GM19043 (cell line): Measurements from ENCODE around the gene BFSP2.
"Not testable (repeated sequence)": the region's sequence is repeated elsewhere in the genome, so short reads cannot be mapped to it uniquely, and the experiment has no call there.

Experiments
- ATAC-seq: cut with Tn5 transposase; IDR thresholded peaks from one replicate; pipeline ENCODE4 v1.9.1; 2021; ENCODE audit warnings: low read depth; ENCODE audit not compliant: unreplicated experiment

BFSP2 gene

DNA sequence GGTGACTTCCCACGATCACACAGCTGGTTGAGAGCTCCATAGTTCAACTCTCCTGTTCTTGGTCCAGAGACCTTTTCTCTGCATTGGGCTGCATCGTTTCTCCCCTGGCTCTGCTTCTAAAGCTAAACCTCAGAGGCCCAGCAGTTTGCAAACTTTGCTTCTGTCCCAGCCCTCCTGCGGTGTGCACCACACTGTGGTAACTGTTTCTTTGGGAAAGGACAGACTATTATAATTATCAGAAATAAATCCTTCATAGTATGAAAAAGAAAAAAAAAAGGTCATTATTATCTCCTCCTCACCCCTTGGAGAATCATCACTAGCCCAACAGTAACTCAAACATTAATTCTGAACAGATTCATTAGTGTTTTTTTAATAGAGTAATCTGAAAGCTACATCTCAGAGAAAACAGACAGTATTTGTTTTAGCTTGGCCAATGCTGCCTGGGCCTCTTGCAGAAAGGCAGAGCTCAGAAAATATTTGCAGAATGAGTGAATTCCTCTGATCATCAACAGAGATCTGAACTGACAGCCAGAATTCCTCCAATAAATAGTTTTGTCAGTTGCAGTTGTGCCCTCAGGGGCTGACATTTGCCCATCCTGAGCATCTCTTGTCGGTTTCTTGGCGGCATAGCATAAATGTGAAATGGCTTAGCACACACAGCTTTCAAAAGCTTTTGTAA is 52.9 kb downstream of the BFSP2 start:
- ATAC-seq = no peak

GRCh38 chr3:133453383-133453782 is 53.5 kb downstream of the BFSP2 start:
- ATAC-seq = no peak

GRCh38 chr3:133455281-133455680 is 55.4 kb downstream of the BFSP2 start:
- ATAC-seq = no peak

GRCh38 chr3:133455960-133456359 is 56.1 kb downstream of the BFSP2 start:
- no peak for ATAC-seq

DNA sequence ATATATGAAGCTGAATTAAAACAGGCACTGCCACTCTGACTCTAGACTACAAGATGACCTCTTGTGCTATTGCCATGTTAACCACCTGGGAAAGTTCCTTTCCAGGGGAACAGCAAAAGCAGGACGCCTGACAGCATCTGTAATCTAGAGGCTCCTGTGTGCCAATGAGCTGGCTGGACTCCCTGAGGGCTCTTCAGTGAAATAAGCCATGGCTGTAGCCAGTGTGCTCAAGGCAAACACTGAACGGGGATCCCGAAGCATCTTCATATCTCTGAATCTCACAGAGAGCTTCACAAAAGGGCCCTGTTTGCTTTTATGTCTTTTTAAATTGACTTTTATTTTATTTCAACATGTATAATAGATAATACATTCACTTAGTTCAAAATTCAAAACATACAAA is 57.2 kb downstream of the BFSP2 start:
- no peak for ATAC-seq

DNA sequence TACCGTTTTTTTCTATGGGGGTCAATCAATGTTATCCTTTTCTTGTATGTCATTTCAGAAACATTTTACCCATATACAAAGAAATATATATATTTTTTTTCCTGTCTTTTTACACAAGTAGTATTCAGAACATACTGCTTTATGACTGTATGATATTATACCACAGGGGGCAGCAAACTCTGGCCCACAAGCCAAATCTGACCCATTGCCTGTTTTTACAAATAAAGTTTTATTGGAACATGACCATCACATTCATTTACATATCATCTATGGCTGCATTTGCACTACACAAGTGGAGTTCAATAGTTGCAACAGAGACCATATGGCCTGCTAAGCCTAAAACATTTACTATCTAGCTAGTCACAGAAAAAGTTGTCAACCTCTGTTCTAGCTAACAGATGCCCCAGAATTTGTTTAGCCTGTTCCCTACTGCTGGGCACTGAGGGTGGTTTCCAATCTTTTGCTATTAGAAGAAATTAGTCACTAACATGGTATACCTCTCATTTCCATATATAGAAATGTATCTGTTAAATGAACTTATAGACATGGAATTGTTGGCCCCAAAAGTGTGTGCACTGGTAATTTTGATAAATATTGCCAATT is 57.7 kb downstream of the BFSP2 start:
- no peak for ATAC-seq

- no peak for ATAC-seq
These were observed 59.5 kb downstream of the BFSP2 start for GRCh38 chr3:133459400-133459799.

- ATAC-seq = no peak
These were observed 61.0 kb downstream of the BFSP2 start for GRCh38 chr3:133460809-133461208.

DNA sequence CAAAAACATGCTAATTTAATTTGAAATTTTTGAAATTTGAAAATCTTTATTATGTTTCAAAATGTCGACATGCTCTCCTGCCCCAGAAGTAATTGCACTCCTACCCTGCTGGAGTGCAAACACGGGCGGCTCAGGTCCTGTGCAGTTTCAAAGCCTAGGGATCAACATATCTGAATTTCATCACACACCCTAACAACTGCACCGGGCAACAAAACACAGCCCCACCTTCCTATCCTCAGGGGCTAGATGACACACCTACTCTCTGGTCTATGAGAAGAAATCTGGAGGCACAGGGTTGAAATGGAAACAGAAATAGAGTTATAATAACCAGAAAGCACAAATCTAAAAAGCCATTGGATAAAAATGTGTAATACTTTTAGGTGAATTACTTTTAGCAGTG is 61.4 kb downstream of the BFSP2 start:
- no peak for ATAC-seq

- ATAC-seq = no peak
These were observed 63.5 kb downstream of the BFSP2 start for GRCh38 chr3:133463347-133463860.

- ATAC-seq = no peak
These were observed 64.7 kb downstream of the BFSP2 start for GRCh38 chr3:133464573-133464972.

- no peak for ATAC-seq
These were observed 66.9 kb downstream of the BFSP2 start for GRCh38 chr3:133466531-133467386.

GRCh38 chr3:133467780-133468179 is 67.9 kb downstream of the BFSP2 start:
- no peak for ATAC-seq

GRCh38 chr3:133468251-133468721 is 68.4 kb downstream of the BFSP2 start:
- ATAC-seq = no peak

GRCh38 chr3:133469140-133469731 is 69.4 kb downstream of the BFSP2 start:
- no peak for ATAC-seq

DNA sequence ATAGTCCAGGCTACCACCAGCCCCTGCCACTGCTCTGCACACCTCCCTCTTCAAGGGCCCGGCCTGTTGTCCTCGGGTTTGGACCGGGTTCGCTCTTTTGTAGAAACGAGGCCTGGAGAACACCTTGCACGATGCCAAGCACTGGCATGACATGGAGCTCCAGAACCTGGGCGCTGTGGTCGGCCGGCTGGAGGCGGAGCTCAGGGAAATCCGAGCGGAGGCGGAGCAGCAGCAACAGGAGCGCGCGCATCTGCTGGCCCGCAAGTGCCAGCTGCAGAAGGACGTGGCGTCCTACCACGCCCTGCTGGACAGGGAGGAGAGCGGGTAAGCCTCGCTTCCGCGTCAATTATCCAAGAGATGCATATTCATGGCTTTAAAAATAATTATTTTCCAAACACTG is 72.4 kb downstream of the BFSP2 start:
- ATAC-seq = no peak

GRCh38 chr3:133472889-133473288 is 73.0 kb downstream of the BFSP2 start:
- no peak for ATAC-seq

DNA sequence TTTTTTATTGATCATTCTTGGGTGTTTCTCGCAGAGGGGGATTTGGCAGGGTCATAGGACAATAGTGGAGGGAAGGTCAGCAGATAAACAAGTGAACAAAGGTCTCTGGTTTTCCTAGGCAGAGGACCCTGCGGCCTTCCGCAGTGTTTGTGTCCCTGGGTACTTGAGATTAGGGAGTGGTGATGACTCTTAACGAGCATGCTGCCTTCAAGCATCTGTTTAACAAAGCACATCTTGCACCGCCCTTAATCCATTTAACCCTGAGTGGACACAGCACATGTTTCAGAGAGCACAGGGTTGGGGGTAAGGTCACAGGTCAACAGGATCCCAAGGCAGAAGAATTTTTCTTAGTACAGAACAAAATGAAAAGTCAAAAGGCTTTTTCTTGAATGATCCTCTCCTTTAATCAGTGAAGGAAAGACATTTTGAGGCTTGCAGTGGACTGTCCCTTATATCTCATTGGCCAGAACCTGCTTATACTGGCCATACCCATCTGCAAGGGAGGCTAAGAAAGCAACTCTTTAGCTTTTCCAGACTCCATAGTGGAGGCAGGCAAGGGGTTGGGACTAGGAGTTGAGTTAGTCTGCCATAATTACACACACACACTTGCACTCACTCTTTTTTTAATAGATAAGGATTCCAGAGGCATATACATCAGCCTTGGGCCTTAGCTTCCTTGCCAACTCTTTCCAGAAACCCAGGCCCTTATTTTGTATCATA is 73.8 kb downstream of the BFSP2 start:
- not testable (repeated sequence) for ATAC-seq

DNA sequence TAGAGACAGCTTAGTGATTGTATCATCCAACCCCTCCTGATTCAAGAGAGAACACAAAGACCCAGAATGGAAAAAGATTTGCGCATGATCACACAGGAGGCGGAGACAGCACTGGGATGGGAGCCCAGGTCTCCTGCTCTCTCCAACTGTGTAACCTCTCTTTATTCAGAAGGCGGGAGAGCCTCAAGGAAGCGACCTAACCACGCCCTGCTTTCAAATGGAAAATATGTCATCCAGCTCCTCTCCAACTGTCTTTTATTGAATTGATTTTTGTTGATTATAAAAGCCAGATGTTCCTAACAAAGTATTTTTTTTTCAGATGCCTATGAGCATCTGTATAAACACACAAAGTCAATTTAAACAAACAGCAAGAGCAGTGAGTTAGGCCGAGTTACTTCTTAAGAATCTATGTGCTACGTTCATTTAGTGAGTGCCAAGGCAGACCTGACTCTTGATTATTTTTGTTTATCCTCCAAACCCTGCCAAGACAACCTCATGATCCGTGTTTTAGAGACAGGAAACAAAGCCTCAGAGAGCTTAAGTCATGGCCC is 74.5 kb downstream of the BFSP2 start:
- no peak for ATAC-seq

DNA sequence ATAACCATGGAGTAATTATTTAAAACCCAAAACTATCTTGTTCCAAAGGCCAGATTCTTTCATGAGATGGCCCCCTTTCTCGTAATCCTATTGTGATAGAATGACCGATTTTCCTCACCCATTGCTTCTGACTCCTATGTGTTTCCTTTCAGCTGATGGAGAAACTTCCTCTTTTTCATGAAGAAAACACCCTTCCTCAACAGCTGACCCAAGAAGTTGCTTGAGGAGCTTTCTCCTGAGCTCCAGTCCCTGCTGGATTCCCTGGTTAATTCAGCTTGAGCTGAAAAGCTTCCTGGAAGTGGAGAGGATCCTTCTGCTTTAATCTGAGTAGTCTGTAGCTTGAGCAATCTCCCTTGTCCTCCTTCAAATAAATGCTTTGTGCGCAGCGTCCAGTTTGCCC is 75.0 kb downstream of the BFSP2 start:
- ATAC-seq = no peak
